GM12878 (cell line): ENCODE data around the gene PPP3CA. TPM values are rescaled to one million over a fixed set of nuclear protein-coding genes. Genes with fewer than 3 reads are reported as not detected.
A peak's percentile ranks its signal among the peaks of the same experiment; 100 is the strongest.

ENCODE experiments used
- ATAC-seq: fragments of 200-7000 bp; cut with Tn5 transposase; 3 replicates; pipeline ENCODE4 v1.9.1; 2020; ENCODE audit warnings: mild to moderate bottlenecking, moderate library complexity
- BruUV-seq: library from RNA; stranded (reverse); fragments of 400-500 nt; replicated peaks from 2 replicates; lab custom pipeline; 2021; lab: Mats Ljungman, UMichigan
- CTCF ChIA-PET: fragments of 300-600 bp; sonication (Branson Sonifier 250); formaldehyde crosslinking; extraction: SDS; loops from one replicate; lab custom pipeline; 2021; ENCODE audit warnings: inconsistent platforms; lab: Yijun Ruan, JAX
- POLR2A ChIA-PET: fragments of 350-600 bp; formaldehyde crosslinking; extraction: SDS; loops from one replicate; lab custom pipeline; 2021; ENCODE audit warnings: inconsistent platforms; lab: Charles Lee
- RAD21 ChIA-PET: fragments of 300-600 bp; sonication (Branson Sonifier 250); formaldehyde crosslinking; loops from one replicate; lab custom pipeline; 2023; ENCODE audit warnings: antibody characterized with exemption; ENCODE audit not compliant: unreplicated experiment; lab: Charles Lee
- SMC1A ChIA-PET: fragments of 300-600 bp; sonication (Branson Sonifier 250); formaldehyde crosslinking; loops from one replicate; lab custom pipeline; 2023; ENCODE audit not compliant: unreplicated experiment, uncharacterized antibody; lab: Charles Lee
- DNase-seq: peaks from one replicate; pipeline ENCODE4 v3.0.0-alpha.2; 2011; ENCODE audit warnings: low read depth, low spot score
- FAIRE-seq: peaks from 3 replicates; lab custom pipeline; 2011; peaks lifted over from hg19 to GRCh38; lab: Jason Lieb, UNC
- H2AFZ ChIP-seq: 2 replicates; pipeline ENCODE4 v1.6.0; 2011; ENCODE audit warnings: low read depth, low read length, control low read depth; ENCODE audit not compliant: control insufficient read depth
- H3K27ac ChIP-seq: 2 replicates; pipeline ENCODE4 v1.5.1; 2011; ENCODE audit warnings: control low read depth; ENCODE audit not compliant: control insufficient read depth, insufficient read depth
- H3K27me3 ChIP-seq, 2 experiments: replicated peaks in 1 of 2; 2 replicates each; pipeline versions ENCODE4 v1.6.0 to v1.6.1; 2011; ENCODE audit warnings: low read length in 1 of 2; ENCODE audit not compliant: control insufficient read depth in 2 of 2, insufficient read depth in 2 of 2
- H3K36me3 ChIP-seq, 2 experiments: 2 replicates each; pipeline ENCODE4 v1.5.1; 2011; ENCODE audit warnings: low read length in 1 of 2; ENCODE audit not compliant: control insufficient read depth in 2 of 2, insufficient read depth in 2 of 2
- H3K4me1 ChIP-seq: 2 replicates; pipeline ENCODE4 v1.6.1; 2011; ENCODE audit warnings: mild to moderate bottlenecking, low read length, moderate library complexity, mixed read lengths; ENCODE audit not compliant: control insufficient read depth, insufficient read depth
- H3K4me2 ChIP-seq: 2 replicates; pipeline ENCODE4 v1.6.0; 2011; ENCODE audit warnings: control low read depth; ENCODE audit not compliant: control insufficient read depth, insufficient read depth
- H3K4me3 ChIP-seq: fragments of 200-600 bp; sonication (generic); 2 replicates; pipeline ENCODE4 v1.5.1; 2016
- H3K79me2 ChIP-seq: 2 replicates; pipeline ENCODE4 v1.6.0; 2011; ENCODE audit warnings: low read length; ENCODE audit not compliant: control insufficient read depth, insufficient read depth
- H3K9ac ChIP-seq: 2 replicates; pipeline ENCODE4 v1.8.0; 2011; ENCODE audit warnings: low read length, control low read depth, mixed read lengths; ENCODE audit not compliant: control insufficient read depth, insufficient read depth
- H3K9me3 ChIP-seq: replicated peaks from 3 replicates; pipeline ENCODE4 v1.5.1; 2011; ENCODE audit warnings: mild to moderate bottlenecking, low read length; ENCODE audit not compliant: control insufficient read depth, insufficient read depth
- H4K20me1 ChIP-seq: 2 replicates; pipeline ENCODE4 v1.6.0; 2011; ENCODE audit not compliant: control insufficient read depth, insufficient read depth
- ATF7 ChIP-seq: fragments of 450-650 bp; IDR thresholded peaks from 2 replicates; pipeline ENCODE4 v1.6.1; 2016; ENCODE audit warnings: low read depth, mild to moderate bottlenecking
- CBX3 ChIP-seq: fragments of 200-600 bp; sonication (generic); IDR thresholded peaks from 2 replicates; pipeline ENCODE4 v1.6.1; 2016; ENCODE audit warnings: low read depth, borderline replicate concordance
- MEF2B ChIP-seq: fragments of 450-650 bp; IDR thresholded peaks from 2 replicates; pipeline ENCODE4 v1.6.1; 2018; ENCODE audit warnings: mild to moderate bottlenecking, moderate library complexity; ENCODE audit not compliant: partially characterized antibody, poor library complexity, severe bottlenecking
- MXI1 ChIP-seq: fragments of 150-350 bp; IDR thresholded peaks from 2 replicates; pipeline ENCODE4 v1.6.1; 2011; ENCODE audit warnings: low read depth, mild to moderate bottlenecking, inconsistent platforms, low read length, improper control_type of control experiment
- NR2C2 ChIP-seq: IDR thresholded peaks from 2 replicates; pipeline ENCODE4 v1.6.1; 2011; ENCODE audit warnings: borderline replicate concordance, low read depth; ENCODE audit not compliant: control insufficient read depth, insufficient read length
- PAX8 ChIP-seq: fragments of 450-650 bp; IDR thresholded peaks from 2 replicates; pipeline ENCODE4 v1.6.1; 2017; ENCODE audit warnings: mild to moderate bottlenecking, moderate library complexity
- PML ChIP-seq: IDR thresholded peaks from 2 replicates; pipeline ENCODE4 v1.6.1; 2012; ENCODE audit warnings: low read length, inconsistent platforms
- SIN3A ChIP-seq: IDR thresholded peaks from 2 replicates; pipeline ENCODE4 v1.6.1; 2012; ENCODE audit warnings: low read depth, low read length, improper control_type of control experiment
- SMARCA5 ChIP-seq: fragments of 450-650 bp; IDR thresholded peaks from 2 replicates; pipeline ENCODE4 v1.6.1; 2017; ENCODE audit warnings: mild to moderate bottlenecking
- SUZ12 ChIP-seq: fragments of 200-600 bp; sonication (generic); IDR thresholded peaks from one replicate; pipeline ENCODE4 v1.6.1; 2018; ENCODE audit warnings: antibody characterized with exemption, mild to moderate bottlenecking; ENCODE audit not compliant: unreplicated experiment
- TBL1XR1 ChIP-seq: IDR thresholded peaks from 2 replicates; pipeline ENCODE4 v1.6.1; 2012; ENCODE audit warnings: low read depth, low read length, improper control_type of control experiment
- WGBS: methylation state at CpG from one replicate; pipeline ENCODE4 v1.1.6; 2016; ENCODE audit warnings: low lambda C conversion rate; ENCODE audit not compliant: insufficient replicate concordance, insufficient coverage; ENCODE audit errors: missing lambda C conversion rate; 5-methylcytosine and 5-hydroxymethylcytosine counted together
- in situ Hi-C: fragments of 300-500 bp; cut with MboI; formaldehyde crosslinking; loops from 9 replicates; pipeline ENCODE4 v1.14.3; 2018; ENCODE audit warnings: mixed read lengths
- intact Hi-C: fragments of 100-400 bp; cut with micrococcal nuclease; formaldehyde crosslinking; loops from one replicate; pipeline ENCODE4 v1.14.2; 2022; ENCODE audit not compliant: unreplicated experiment
- polyA plus RNA-seq, 11 experiments: library from polyadenylated mRNA; depleted of rRNA in 4 of 11; unstranded in 6 of 11; stranded (reverse) in 5 of 11; fragments of >200 nt; fragmentation: Nextera tagmentation in 4 of 11; fragmentation: Illumina TruSeq in 1 of 11; extraction: Ambion mirVana in 4 of 11; extraction: Trizol in 1 of 11; gene quantifications; 1 replicate in 1 of 11; 2 replicates in 10 of 11; pipeline versions ENCODE4 v1.2.1 to v1.2.3, GENCODE V29; 2011 to 2016; ENCODE audit warnings: inconsistent platforms in 2 of 11, missing spikeins in 2 of 11, low read depth in 1 of 11
- total RNA-seq, 4 experiments: library from RNA; depleted of rRNA in 3 of 4; stranded (reverse); fragments of >200 nt in 3 of 4; fragmentation: Illumina TruSeq in 1 of 4; extraction: Trizol in 1 of 4; gene quantifications; 2 replicates each; pipeline versions ENCODE4 v1.2.1 to v1.2.3, GENCODE V29; 2013 to 2021
- TF ChIP-seq, protein P1 (sequence below): IDR thresholded peaks from 2 replicates; pipeline ENCODE4 v1.6.1; 2012; ENCODE audit warnings: low read length, inconsistent platforms
- TF ChIP-seq, protein P2 (sequence below): fragments of 450-650 bp; IDR thresholded peaks from 2 replicates; pipeline ENCODE4 v1.6.1; 2016; ENCODE audit warnings: mild to moderate bottlenecking

PPP3CA gene
- total and polyA plus RNA-seq, 10 of the 15 experiments (the other 5 are each of a cell fraction or from before 2014, with no cell fraction given): 0.33 to 9.0 (median 1.0) TPM

DNA sequence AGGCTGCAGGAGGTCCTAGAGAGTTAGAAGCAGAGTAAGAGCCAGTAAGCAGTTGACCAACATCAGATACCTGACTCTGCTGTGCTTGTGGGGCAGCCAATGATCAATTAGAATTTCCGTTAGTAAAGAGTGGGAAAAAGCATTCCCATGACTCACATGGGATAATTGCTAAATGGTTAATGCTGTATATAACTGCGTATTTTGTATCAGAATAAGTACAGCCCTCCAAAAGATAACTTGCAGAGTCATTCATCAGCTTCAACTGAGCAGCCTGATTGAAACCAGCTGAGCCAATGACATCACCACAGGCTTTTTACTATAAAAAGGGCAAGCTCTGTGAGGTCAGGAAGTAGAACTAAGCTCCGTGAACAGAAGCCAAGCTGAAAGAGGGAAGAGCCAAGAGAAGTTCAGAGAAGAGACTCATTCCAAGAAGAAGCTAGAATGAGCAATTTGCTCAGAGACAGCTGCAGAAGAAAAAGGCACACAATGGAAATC lies 67.9 kb downstream of the PPP3CA start:
- Histone ChIP-seq H3K9ac (no peak overlapping the region), H3K79me2 (no peaks in the 10 kb centered on the region), H3K27me3 (no peaks in the 10 kb centered on the region), H3K27ac (no peak overlapping the region), H4K20me1 (no peaks in the 10 kb centered on the region), H2AFZ (no peak overlapping the region; the same call in 1 of the 2 replicates), H3K4me2 (peak overlapping the region; percentile 32; the same call in 1 of the 2 replicates), H3K36me3 (no peaks in the 10 kb centered on the region), H3K4me3 (no peak overlapping the region), H3K9me3 (no peaks in the 10 kb centered on the region), H3K4me1 (peaks cover 6% of the 10 kb centered on the region)
- RAD21 ChIA-PET: no interaction called here
- BruUV-seq: no TSS peak
- intact Hi-C loops (no loop called here), in situ Hi-C loops (no loop called here)
- DNase-seq (no peak), FAIRE-seq (peak; percentile 27), ATAC-seq (peak; percentile 78)
- POLR2A ChIA-PET: no interaction called here
- SMC1A ChIA-PET: interaction anchor here (0.7 kb wide), 2 partner anchors 13 to 140 kb away, joined by 3 read pairs; no protein-coding TSS in a partner anchor
- TF ChIP-seq TBL1XR1 (no peak), MEF2B (no peak), NR2C2 (no peak), SUZ12 (no peak), PML (no peak), MXI1 (no peak), SIN3A (no peak), SMARCA5 (no peak), ATF7 (peak; percentile 68), PAX8 (no peak), CBX3 (no peak)
- TF ChIP-seq, protein P1, sequence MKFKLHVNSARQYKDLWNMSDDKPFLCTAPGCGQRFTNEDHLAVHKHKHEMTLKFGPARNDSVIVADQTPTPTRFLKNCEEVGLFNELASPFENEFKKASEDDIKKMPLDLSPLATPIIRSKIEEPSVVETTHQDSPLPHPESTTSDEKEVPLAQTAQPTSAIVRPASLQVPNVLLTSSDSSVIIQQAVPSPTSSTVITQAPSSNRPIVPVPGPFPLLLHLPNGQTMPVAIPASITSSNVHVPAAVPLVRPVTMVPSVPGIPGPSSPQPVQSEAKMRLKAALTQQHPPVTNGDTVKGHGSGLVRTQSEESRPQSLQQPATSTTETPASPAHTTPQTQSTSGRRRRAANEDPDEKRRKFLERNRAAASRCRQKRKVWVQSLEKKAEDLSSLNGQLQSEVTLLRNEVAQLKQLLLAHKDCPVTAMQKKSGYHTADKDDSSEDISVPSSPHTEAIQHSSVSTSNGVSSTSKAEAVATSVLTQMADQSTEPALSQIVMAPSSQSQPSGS: peak; percentile 49; the same call in 1 of the 2 replicates
- TF ChIP-seq, protein P2, sequence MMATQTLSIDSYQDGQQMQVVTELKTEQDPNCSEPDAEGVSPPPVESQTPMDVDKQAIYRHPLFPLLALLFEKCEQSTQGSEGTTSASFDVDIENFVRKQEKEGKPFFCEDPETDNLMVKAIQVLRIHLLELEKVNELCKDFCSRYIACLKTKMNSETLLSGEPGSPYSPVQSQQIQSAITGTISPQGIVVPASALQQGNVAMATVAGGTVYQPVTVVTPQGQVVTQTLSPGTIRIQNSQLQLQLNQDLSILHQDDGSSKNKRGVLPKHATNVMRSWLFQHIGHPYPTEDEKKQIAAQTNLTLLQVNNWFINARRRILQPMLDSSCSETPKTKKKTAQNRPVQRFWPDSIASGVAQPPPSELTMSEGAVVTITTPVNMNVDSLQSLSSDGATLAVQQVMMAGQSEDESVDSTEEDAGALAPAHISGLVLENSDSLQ: 0 out of 2 replicates have a peak, but pooled peaks have one; percentile 19
- CTCF ChIA-PET: interaction anchor here (0.6 kb wide), 1 partner anchor 110 kb away, joined by 3 read pairs; no protein-coding TSS in a partner anchor
- WGBS: 63% methylated on average over 3 of the region's 3 CpGs
